Dedifferentiated amniotic fluid mesenchymal stem cell (primary cell): ENCODE results near the gene PLXNB3.
"Not testable (repeated sequence)": the region's sequence is repeated elsewhere in the genome, so short reads cannot be mapped to it uniquely, and the experiment has no call there.

ENCODE experiments used
- DNase-seq: peaks from one replicate; pipeline ENCODE4 v3.0.0-alpha.2; 2016; ENCODE audit errors: extremely low spot score

The PLXNB3 gene

GRCh38 chrX:153732401-153732800, 31.6 kb upstream of the PLXNB3 start:
- DNase-seq, result no peak

DNA sequence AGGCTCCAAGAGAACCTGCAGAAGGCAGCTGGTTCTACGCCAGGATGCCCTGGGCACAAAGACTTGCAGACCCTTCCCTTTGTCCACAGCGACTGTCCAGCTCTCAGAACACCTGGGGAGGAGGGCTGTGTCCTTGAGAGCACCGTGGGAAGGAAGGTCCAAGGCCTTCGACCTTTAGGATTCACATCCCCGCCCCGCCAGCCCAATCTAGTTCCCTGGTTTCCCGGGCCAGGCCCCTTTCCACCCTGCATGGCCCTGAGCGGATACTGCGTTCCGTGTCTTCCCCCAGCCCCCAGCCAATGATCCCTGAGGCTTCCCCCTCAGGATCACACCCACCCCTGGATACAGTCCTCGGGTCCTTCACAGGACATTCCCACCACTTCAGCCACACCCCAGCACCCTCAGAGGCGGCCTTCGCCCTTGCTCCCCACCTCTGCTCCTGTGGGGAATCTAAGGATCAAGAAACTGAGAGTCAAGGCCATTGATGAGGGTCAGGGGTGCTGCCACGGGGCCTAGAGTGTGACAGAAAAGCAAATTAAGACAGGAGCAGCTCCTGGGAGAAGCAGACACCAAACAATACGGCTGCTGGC, 30.3 kb upstream of the PLXNB3 start:
- no peak for DNase-seq

DNA sequence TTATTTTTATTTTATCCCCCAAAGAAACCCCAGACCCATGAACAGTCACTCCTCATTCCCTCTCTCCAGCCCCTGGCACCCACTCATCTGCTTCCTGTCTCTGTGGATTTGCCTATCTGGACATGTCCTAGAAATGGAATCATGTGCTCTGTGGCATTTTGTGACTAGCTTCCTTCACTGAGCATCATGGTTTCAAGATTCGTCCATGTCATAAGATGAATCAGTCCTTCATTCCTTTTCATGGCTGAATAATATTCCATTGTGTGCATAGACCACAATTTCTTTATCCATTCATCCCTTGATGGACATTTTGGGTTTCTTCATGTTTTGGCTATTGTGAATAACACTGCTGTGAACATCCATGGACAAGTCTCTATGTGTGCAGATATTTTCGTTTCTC, 29.2 kb upstream of the PLXNB3 start:
- DNase-seq, result no peak

DNA sequence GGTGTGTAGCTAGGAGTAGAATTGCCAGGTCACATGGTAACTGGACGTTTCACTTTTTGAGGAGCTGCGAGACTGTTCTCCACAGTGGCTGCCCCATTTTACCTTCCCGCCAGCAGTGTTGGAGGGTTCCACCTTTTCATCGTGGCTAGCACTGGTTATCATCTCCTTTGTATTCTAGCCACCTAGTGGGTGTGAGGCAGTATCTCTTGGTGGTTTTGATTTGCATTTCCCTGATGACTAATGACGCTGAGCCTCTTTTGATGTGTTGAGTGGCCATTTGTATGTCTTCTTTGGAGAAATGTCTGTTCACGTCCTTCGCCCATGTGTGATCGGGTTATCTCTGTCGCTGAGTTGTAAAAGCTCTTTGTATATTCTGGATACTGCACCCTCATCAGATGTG, 28.8 kb upstream of the PLXNB3 start:
- DNase-seq, result no peak

GRCh38 chrX:153736071-153736820, 27.8 kb upstream of the PLXNB3 start:
- no peak for DNase-seq

GRCh38 chrX:153736871-153737441, 27.1 kb upstream of the PLXNB3 start:
- no peak for DNase-seq

DNA sequence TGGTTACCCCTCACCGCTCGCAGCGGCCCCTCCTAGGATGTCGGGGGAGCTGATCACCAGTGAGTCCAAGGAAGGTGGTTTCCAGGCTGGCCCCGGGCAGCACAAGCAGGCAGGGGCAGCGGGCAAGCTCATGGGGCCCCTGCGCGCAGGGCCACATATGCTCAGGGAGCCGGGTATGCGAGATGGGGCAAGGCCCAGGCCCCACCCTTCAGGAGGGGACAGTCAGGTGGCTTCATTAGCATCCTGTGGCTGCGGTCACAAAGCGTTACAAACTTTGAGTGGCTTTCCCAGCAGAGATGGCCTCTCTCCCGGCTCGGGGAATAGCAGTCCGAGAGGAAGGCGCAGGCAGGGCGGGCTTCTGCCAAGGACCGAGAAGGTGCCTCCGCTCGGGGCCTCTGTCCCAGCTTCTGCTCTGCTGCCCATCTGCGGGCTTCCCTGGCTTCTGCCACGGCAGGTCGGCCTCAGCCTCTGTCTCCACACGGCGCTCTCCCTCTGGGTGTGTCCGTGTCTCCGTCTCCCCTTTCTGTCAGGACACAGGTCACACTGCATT, 25.9 kb upstream of the PLXNB3 start:
- no peak for DNase-seq

DNA sequence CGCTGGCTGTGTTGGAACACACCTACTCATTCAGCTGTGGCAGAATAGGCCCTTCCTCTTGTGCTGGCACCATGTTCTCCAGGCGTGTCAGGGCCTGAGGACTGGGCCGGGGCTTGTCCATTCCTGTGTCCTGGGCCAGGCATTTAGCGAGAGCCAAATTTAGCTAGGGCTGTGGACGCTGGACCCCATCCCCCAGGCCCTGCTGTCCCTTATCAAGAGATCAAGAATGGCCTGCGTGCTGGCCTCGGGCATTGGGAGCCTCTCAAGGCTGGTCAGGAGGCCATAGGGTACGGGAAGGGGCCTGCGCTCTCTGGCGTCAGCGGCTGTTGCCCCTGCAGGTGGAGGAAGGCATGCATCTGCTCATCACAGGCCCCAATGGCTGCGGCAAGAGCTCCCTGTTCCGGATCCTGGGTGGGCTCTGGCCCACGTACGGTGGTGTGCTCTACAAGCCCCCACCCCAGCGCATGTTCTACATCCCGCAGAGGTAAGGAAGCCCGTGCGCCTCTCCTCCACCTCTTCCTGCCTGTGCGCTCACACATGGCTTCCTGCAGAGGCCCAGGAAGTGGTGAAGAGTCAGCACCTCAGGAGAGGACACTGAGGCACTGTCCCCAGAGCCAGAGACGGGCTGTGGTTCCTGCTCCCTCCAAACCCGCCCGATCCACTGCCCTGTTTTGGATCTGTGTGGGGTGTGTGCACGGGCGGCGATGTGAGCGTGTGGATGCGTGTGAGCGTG, 24.1 kb upstream of the PLXNB3 start:
- DNase-seq, result no peak

- no peak for DNase-seq
Measured at GRCh38 chrX:153740631-153741222, 23.3 kb upstream of the PLXNB3 start.

DNA sequence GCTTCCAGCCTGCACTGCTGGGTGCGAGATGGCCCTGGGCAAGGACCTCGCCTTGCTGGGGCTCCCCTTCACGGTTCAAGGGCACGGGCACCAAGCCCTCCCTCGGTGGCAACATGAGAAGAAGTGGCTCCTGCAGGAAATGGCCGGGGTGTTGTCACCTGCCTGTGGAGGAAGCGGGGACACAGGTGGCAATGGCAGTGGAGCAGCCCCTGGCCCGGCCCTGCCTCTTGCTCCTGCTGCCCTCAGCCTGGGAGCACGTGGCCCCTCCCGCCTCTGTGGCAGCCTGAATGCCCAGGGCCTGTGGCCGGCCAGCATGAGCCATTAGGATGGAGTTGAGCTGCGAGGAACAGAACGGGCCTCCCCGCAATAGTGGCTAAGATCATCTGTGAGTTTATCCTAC, 22.6 kb upstream of the PLXNB3 start:
- DNase-seq, result no peak

DNA sequence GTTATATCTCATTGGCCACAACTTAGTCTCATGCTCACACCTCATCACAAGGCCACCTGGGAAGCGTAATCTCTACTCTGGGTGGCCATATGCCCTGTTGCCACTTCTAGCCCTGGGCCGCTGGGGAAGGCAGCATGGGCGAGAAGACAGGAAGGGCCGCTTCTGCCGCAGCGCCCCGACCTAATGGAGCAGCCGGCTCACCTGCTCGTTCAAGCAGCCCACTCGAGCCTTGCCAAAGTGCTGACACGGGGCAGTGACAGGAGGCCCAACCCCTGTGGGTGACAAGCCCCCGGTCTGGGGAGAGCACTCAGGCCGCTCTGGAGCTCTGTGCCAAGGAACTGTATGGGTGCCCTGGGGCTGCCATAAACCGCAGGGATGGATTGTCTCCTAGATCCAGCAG, 21.9 kb upstream of the PLXNB3 start:
- not testable (repeated sequence) for DNase-seq

GRCh38 chrX:153742796-153743467, 21.1 kb upstream of the PLXNB3 start:
- DNase-seq, result not testable (repeated sequence)

- DNase-seq, result not testable (repeated sequence)
Measured at GRCh38 chrX:153743468-153744209, 20.4 kb upstream of the PLXNB3 start.

GRCh38 chrX:153744210-153745066, 19.6 kb upstream of the PLXNB3 start:
- no peak for DNase-seq

GRCh38 chrX:153745067-153745433, 19.0 kb upstream of the PLXNB3 start:
- DNase-seq, result not testable (repeated sequence)

DNA sequence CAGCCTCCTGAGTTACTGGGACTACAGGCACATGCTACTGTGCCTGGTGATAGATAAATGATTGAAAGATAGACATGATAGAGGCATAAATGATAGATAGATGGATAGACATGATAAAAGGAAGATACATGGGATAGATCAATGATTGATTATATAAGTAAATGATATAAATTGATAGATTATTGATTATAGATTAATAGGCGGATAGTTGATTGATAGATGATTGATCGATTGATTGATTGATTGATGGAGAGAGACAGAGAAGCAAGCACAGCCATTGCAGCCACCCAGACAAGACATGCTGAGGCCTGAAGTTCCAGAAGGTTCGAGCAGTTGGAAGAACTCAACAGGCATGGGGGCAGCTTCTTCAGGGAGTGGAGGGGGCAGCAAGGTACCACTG, 17.7 kb upstream of the PLXNB3 start:
- no peak for DNase-seq

GRCh38 chrX:153746991-153747390, 17.1 kb upstream of the PLXNB3 start:
- not testable (repeated sequence) for DNase-seq

GRCh38 chrX:153749017-153749416, 15.0 kb upstream of the PLXNB3 start:
- not testable (repeated sequence) for DNase-seq

- DNase-seq, result no peak
Measured at GRCh38 chrX:153750127-153750774, 13.8 kb upstream of the PLXNB3 start.
